Erythroblast (primary cell): ENCODE results near the gene SLC6A2.

ENCODE experiments used
- DNase-seq, 2 experiments: peaks; one replicate each; lab custom pipeline; 2025; lab: John Stamatoyannopoulos, UW
- GATA1 ChIP-seq: IDR thresholded peaks from 2 replicates; pipeline ENCODE4 v1.6.1; 2011; ENCODE audit warnings: low read depth, mild to moderate bottlenecking, control low read depth, low read length, moderate library complexity
- POLR2A ChIP-seq: IDR thresholded peaks from 2 replicates; pipeline ENCODE4 v1.6.1; 2011; ENCODE audit warnings: mild to moderate bottlenecking, low read length

SLC6A2 gene

DNA sequence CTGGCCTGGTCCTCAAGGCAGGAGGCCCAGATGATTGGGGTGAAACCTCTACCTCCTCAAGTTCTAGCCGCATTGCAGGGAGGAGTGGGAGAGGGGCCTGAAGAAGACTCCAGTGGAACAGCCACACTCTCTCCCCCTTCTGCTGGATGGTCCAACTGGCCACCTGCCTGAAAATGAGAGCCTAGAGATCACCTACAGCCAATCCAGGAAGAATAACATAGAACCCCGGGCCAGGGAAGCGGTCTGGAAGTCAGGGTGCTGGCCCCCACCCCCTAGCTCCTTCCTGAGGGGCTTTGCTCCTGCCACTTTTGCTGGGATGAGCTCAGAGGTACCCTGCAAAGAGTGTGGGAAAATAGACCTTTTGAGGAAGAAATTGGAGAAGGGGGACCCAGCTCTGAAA is 1.8 kb downstream of the SLC6A2 start:
- DNase-seq = no peak
- TF ChIP-seq POLR2A (no peak), GATA1 (no peak)

DNA sequence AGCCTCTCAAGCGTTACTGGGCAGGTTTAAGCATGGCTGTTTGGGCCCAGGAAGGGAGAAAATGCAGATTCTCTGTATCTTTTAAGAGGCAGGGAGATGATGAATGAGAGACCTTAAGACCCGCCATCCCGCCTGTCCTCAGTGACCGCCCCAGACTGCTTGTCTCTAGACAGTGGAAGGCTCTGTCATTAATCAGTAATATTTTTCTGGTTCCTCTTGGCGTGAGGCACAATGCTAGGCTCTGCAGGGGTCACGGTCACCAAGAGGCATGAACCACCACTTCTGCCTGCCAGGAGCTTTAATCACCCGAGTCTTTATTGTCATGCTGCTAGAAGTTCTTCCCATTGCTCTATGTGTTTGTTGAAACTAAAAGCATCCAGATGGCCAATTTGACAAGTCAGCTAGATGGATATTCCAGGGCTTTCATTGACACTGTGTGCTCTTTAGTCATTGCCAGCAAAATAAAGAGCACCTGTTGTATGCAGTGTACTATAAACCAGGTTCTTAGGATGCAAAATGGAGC is 3.2 kb downstream of the SLC6A2 start:
- no peak for DNase-seq
- TF ChIP-seq POLR2A = no peak
- no peak for TF ChIP-seq GATA1

DNA sequence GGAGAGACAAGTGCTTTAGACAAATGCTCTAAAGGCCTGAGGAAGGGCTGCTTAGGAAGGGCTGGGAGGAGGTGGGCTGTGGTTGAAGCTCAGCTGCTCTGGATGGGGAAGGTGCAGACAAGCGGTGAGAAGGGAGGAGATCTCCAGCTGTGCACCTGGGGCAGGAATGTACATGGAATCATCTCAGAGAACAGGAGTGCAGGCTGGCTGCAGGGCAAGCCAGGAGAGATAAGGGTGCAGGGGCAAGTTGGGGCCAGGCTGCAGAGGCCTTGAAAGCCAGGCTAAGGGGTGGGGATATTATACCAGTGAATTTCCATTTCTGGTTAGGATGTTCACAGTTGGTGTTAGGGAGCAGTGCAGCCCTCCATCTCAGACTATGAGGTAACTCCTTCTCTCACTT is 4.2 kb downstream of the SLC6A2 start:
- DNase-seq = no peak
- TF ChIP-seq POLR2A = no peak
- no peak for TF ChIP-seq GATA1

DNA sequence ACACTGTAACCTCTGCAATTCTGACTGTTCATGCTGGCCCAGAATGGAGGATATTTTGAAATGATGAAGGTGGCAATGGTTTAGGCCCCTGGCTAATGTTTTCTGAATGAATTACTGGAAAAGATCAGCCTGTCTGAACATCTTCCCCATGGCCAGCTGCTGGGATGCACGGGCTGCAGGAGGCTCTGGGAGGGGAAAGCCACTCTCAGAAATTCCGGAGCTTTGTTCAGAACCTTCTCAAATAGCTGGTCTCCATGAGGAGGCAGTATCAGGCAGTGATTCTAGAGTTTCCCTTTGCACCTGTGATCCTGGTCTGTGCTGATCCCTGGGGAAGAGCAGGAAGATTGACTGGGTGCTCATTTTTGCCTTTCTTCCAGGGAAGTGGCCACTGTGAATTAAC is 5.0 kb downstream of the SLC6A2 start:
- DNase-seq = no peak
- no peak for TF ChIP-seq POLR2A
- TF ChIP-seq GATA1 = no peak

DNA sequence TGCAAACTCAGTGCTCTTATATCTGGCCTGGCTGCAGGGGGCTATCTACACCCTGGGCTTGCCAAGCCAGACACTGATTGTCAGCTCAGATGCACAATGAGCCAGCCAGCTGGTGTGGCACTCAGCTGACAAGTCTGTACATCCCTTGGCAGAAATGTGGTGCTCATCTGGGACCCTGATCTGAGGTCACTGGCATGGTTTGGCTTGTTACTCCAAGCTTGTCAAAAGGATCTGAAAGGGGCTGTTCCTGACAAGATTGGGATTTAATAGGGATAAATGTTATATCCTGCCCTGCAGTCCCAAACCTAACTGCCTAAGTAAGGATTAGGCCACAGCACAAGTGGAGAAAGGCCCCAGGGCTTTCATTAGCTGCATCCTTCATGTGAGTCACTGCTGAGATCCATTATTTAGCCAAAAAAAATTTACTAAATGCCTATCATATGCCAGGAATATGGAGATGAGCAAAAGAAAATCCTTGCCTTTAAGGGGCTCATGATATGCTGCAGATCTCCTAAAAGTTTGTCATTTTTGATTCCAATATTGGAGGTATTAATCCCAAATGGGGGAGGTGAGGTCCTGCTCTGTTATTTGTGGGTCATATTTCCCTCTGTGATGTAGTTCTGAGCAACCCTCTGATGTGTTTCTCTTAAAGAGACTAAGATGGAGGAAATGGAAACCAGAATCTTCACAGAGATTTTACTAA is 6.3 kb downstream of the SLC6A2 start:
- no peak for TF ChIP-seq GATA1
- DNase-seq = no peak

DNA sequence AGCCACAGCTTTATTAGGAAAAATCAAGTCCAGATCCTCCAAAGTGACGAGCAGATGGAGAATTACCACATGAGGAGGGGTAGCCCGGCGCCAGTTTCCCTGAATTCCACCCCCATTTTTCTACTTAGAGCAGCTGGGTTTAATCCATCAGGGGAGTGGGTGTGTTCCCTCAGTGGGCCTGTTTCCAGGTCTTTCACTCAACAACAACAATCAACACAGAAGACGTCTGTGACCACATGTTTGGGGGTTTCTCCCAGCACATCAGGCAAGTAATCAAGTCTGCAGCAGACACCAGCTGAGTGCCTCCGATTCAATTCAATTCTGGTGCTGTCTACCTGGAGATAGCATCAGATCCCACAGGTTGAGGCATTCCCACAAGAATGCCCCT is 6.8 kb downstream of the SLC6A2 start:
- no peak for DNase-seq
- TF ChIP-seq GATA1 = no peak
- no peak for TF ChIP-seq POLR2A

DNA sequence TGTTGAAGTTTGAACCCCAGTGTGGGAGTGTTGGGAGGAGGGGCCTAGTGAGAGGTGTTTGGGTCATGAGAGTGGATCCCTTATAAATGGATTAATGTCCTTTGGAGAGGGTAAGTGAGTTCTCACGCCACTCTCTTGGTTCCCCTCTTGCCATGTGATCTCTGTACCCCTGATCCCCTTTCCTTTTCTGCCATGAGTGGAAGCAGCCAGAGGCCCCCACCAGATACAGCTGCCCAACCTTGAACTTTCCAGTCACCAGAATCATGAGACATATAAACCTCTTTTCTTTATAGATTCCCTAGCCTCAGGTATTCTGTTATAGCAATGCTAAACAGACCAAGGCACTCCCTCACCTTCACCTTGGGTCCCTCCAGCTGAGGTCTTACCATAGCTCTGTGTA is 7.4 kb downstream of the SLC6A2 start:
- TF ChIP-seq POLR2A = no peak
- no peak for TF ChIP-seq GATA1
- no peak for DNase-seq

DNA sequence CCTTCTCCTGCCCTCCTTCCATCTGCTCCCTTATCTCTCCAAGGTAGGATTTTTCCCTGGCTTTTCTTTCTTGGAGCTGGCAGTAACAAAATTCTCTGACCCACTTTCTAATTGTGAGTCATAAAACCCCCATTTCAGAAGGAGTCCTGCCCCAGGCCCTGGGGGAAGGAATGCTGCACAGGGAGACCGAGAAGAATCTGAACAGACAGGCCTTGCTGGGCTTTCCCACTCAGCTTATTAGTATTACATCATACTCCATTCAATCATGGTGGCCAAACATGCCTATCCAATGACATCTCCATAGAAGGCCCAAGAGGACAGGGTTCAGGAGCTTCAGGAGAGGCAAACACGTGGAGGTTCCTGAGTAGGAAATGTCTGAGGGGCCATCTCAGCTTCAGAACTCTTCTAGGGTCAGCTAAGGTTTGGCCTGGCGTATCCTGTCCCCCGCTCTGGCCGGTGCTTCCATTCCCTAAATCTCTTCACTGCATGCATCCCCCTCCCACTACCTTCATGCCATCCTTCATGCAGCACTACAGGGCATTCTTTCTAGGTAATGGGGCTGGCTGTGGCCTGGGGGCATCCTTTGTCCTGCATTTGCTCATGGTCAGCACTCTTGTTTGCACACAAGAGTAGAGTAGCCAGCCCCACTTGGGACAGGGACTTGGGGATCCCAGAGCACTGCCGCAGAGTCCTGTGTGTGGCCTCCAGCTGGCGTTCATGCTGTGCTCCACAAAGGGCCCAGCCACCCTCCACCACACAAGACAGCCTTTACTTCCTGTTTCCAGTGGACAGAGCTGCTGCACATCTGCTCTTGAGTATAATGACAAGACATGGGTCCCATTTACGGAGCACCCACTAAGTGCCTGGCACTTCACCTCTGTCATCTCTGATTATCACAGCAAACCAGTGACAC is 8.2 kb downstream of the SLC6A2 start:
- DNase-seq = no peak

DNA sequence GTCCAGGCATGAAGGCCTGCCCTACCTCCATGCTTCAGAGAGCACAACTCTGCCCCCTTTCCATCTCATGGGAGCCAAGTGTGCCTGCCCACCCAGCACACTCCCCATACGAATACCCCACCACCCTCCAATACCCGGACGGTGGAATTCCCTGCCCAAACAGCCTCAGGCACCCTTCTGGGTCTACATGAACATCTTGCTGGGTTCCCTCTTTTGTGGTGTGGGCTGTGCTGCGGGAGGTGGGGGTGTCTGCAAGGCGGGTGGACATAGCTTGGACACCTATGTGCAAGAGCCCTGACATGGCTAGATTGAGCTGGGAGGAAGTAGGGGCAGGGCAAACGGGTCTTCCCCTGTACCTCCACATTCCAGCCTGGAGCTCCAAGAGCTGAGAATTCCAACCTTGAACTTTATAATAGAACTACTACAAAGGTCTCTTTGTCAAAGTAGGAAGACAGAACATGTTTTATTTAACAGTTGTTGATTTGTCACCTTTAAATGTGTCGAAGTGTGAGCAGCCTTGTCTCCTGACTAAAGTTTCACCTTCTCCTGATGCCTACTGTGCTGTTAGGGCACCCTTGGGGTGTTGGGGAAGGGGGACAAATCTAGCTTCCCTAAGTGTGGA is 9.1 kb downstream of the SLC6A2 start:
- DNase-seq = no peak
- no peak for TF ChIP-seq POLR2A
- TF ChIP-seq GATA1 = no peak

More for the DNA sequence above, 8.2 kb downstream of the SLC6A2 start:
- TF ChIP-seq POLR2A (no peak), GATA1 (no peak)

DNA sequence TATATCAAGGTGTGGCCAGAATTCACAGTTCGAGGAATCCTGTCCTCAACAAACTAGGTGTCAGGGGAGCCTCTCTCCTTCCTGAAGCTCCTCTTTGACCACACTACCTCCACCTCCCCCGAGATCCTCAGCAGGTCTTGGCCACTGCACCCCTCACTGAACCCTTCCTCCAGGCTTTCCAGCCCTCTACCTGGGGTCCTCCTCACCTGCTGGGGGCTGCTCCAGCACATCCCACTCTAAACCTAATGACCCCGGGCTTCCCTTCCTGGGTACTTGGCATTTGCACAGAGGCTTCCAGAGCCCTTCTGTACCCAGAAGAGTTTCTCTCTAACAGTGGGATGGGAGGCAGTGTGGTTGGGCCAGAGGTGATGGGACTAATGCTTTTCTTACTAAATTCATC is 9.7 kb downstream of the SLC6A2 start:
- no peak for TF ChIP-seq POLR2A
- no peak for DNase-seq

DNA sequence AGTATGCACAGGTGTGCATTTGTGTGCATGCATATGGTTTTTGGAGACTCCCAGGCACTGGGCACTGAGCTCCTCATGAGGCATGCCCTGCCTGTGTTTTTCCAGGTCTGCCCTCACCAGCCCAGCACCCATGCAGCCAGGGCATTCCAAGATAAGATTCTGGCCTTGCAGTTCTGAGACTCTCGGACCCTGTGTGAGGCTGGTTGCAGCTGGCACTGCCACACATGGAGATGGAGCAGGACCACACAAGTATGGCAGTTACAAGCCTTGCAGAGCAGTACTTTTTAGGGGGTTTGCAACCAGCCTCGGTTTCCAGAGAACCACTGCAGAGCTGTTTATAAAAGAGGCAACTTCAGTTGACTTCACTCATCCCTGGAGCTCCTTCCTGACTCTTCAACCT is 10.2 kb downstream of the SLC6A2 start:
- no peak for DNase-seq
- TF ChIP-seq GATA1 (no peak), POLR2A (no peak)

DNA sequence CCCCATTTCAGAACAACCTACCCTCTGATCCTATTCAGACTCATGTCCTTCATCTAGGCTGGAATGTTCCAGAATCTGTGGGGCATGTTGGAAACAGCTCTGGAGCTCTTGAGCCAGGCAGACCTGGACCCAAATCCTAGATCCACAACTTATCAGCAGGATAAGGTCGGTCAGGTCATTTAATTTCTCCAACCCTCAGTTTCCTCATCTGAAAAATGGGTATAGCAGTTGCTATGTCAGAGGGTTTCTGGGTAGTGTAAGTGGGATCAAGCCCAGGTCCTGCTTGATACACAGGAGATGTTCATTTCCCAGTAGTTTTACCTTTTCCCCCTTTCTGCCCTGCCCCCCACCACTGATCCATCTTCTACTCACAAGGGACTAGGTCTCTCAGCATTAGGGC is 12.0 kb downstream of the SLC6A2 start:
- DNase-seq = no peak
- no peak for TF ChIP-seq POLR2A
- no peak for TF ChIP-seq GATA1

DNA sequence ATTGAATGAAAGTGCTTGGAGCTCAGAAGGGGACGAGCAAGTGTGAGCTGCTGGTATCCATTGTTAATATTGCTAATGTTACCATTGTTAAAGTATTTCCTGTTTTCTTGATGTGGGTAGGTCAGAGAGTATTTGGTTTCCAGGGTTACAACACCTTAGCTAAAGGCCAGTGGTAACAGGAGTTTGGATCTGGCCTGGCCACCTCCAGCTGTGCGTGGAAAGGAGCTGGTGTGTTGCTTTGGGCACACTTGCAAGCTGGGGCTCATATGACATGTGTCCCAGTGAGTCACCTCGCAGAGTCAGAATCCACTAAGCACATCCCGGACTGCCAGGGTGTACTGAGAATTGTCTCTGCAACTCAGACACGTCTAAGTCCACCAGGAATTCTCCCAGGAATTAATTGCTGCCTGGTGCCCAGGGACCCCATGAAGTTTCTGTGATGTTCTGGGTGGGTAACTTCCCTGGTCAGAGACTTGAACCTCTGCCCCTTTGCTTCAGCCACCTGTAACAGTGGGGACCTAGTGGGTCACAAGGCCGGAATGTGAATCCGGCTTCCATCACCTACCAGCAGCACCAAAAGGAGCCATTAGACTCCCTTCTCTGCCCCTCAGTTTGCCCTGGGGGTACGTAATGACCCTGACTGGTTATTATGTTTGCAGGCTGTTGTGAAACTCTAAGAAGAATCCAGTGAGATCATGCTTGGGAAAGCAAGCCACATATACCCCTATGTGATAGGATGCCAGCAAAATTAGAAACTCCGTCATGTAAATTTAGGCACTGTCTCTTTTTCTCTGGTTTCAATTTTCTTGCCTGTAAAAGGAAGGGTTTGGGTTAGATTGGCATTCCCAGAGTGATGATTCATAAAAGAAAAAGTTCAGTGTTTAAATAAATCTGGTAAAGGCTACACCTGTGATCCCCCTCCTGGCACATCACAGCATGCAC is 12.8 kb downstream of the SLC6A2 start:
- TF ChIP-seq GATA1 (no peak), POLR2A (no peak)
- DNase-seq = no peak
